Astrocyte of the spinal cord (primary cell): ENCODE results near the gene FMN2.
A peak's percentile ranks its signal among the peaks of the same experiment; 100 is the strongest.

Experiments used
- DNase-seq: peaks from one replicate; pipeline ENCODE4 v3.0.0; 2011; ENCODE audit warnings: low read depth, low spot score
- H3K4me3 ChIP-seq: 2 replicates; pipeline ENCODE4 v1.5.1; 2011; ENCODE audit warnings: low read depth, mild to moderate bottlenecking, low read length, moderate library complexity
- in situ Hi-C: cut with HindIII; loops from 2 replicates; pipeline ENCODE4 v1.10.0; 2017; ENCODE audit warnings: low sequenced_read_pairs
- TF ChIP-seq, protein P1 (sequence below): IDR thresholded peaks from 2 replicates; pipeline ENCODE4 v1.5.1; 2012; ENCODE audit warnings: low read depth, mild to moderate bottlenecking, low read length, inconsistent platforms

FMN2 gene

DNA sequence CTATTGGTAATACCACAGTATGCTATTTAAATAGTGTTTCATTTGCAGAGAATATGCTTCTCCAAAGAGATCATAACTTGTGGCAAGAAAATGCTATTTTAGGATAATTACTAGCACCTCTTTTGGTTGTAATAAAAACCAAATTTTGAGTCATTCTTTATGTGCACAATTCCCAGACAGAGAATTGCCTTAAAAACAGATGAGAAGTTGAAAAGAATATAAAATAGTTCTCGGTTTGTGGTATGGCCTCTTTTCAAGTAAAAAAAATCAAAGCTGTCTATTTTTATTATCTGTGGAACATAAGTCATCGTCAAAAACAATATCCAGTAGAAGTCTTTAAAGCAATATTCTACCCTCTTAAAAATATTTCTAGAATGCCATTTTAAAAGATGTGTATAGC lies 334.4 kb downstream of the FMN2 start:
- in situ Hi-C loops, result no loop called here
- DNase-seq, result no peak
- H3K4me3 ChIP-seq, result no peak overlapping the region
- TF ChIP-seq, protein P1, sequence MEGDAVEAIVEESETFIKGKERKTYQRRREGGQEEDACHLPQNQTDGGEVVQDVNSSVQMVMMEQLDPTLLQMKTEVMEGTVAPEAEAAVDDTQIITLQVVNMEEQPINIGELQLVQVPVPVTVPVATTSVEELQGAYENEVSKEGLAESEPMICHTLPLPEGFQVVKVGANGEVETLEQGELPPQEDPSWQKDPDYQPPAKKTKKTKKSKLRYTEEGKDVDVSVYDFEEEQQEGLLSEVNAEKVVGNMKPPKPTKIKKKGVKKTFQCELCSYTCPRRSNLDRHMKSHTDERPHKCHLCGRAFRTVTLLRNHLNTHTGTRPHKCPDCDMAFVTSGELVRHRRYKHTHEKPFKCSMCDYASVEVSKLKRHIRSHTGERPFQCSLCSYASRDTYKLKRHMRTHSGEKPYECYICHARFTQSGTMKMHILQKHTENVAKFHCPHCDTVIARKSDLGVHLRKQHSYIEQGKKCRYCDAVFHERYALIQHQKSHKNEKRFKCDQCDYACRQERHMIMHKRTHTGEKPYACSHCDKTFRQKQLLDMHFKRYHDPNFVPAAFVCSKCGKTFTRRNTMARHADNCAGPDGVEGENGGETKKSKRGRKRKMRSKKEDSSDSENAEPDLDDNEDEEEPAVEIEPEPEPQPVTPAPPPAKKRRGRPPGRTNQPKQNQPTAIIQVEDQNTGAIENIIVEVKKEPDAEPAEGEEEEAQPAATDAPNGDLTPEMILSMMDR, result no peak

DNA sequence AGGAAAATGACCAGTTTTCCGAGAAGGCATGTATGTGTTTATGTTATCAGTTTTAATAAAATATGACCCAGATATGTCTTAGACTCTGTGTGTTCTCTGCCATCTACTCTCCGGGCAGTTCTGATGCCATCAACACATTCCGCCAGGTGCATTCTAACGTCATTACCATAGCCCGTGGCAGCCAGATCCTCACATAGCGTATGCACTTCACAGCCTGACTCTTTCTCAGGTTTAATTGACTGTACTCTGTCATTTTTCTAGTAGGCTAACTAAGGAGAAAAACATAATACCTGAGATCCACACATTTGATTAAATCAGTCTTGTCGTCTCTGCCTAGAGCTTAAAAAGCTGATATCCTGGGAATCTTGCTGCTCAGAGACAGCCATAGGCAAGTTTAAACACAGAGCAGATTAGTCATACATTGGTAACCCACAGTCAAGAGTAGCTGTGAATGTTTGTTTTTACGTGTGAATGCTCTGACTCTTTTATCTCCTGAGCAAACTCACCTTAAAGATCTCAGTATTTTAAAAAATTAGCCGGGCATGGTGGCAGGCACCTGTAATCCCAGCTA lies 344.4 kb downstream of the FMN2 start:
- TF ChIP-seq, protein P1, result no peak
- DNase-seq, result no peak
- H3K4me3 ChIP-seq, result no peak overlapping the region
- in situ Hi-C loops, result no loop called here

DNA sequence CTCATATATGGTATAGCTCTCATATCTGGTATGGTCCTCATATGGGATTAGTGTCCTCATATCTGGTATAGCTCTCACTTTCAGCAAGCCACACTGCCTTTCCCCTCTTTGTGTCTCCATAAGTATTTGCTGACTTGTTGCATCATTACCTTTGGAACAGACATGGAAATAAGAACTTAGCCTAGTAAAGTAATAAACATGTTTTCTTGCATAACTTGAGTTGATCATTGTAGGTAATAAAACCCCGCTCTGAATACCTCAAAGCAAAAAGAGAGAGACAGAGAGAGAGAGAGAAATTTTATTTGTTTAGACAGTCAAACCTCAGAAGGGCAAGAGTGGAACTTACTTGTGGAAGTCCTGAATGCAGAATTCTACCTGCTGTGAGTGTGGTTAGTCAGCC lies 350.0 kb downstream of the FMN2 start:
- in situ Hi-C loops, result no loop called here
- no peak for DNase-seq
- TF ChIP-seq, protein P1, result no peak
- no peak overlapping the region for H3K4me3 ChIP-seq

DNA sequence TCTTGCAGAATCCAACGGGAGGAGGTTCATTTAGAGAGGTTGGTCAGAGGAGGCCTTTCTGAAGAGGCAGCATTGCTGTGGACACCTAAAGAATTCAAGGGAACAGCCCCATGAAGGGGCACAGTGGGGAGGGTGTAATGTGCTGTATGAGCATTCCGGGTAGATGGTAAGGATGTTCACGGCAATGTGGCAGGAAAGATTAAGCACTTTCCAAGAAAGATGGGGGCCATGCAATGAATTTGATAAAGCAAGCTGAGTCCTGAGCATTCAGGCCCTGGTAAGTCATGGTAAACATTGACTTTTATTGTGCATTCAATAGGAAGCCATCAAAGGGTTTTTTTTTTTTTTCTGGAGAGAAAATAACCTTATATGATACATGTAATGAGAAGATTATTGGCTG lies 353.7 kb downstream of the FMN2 start:
- in situ Hi-C loops, result no loop called here
- TF ChIP-seq, protein P1, result no peak
- DNase-seq, result no peak
- H3K4me3 ChIP-seq, result no peak overlapping the region

DNA sequence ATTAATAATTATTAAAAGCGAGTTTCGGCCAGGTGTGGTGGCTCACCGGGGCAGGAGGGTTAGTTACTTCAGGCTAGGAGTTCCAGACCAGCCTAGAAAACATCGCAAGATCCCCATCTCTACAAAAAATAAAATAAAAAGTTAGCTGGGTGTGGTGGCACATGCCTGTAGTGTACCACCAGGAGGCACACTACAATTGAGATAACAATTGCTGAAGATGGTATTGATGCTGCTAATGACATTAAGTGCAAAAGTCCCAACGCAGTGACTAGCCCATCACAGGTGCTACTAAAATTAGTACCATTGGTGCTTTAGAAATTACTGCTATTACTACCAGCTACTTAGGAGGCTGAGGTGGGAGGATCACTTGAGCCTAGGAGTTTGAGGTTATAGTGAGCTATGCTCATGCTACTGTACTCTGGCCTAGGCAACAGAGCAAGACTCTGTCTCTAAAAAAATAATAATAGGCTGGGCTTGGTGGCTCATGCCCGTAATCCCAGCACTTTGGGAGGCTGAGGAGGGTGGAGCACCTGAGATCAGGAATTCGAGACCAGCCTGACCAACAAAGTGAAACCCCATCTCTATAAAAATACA lies 363.6 kb downstream of the FMN2 start:
- in situ Hi-C loops, result no loop called here
- TF ChIP-seq, protein P1, result peak; percentile 49
- no peak for DNase-seq
- H3K4me3 ChIP-seq, result no peak overlapping the region

DNA sequence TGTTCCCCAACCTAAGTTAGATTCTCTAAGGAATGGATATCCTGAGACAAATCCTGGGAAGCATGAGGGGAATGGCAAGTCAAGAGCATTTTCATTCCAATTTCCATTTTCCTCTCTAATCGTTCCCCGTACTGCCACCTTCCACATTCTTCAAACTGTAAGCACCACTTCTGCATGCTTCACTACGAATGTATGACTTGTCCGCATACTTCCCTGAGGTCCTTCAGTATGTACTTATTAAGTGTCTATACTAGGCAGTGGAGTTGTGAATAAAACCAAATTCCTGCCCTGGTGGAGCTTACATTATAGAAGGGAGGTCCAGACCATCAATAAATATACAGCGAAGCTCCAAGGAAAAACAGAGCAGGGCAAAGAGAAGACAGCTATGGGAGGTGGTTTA lies 365.5 kb downstream of the FMN2 start:
- TF ChIP-seq, protein P1, result no peak
- in situ Hi-C loops, result no loop called here
- no peak overlapping the region for H3K4me3 ChIP-seq
- DNase-seq, result no peak
